ENCODE measurements around the gene ASRGL1. TPM values are rescaled to one million over a fixed set of nuclear protein-coding genes. Genes with fewer than 3 reads are reported as not detected.

ASRGL1 gene
- total and polyA plus RNA-seq, 2 donors (not counting 1 experiment from before 2014, with no cell fraction given) = 0.49 to 1.3 TPM

- Histone ChIP-seq H4K20me1 (ENCODE audit: control insufficient read depth, insufficient read depth, low read length, poor library complexity, severe bottlenecking) (no peaks in the 10 kb centered on the region), H3K36me3 (replicated peaks in 1 of 2; ENCODE audit: control extremely low read depth in 1 of 2, control insufficient read depth in 1 of 2, extremely low read depth in 1 of 2, insufficient read depth in 2 of 2, low read length in 1 of 2) (no peaks in the 10 kb centered on the region), H2AFZ (ENCODE audit: insufficient read depth, low read depth, low read length, poor library complexity, severe bottlenecking) (no peak overlapping the region), H3K79me2 (ENCODE audit: control insufficient read depth, insufficient read depth, low read length) (no peaks in the 10 kb centered on the region), H3K4me1 (ENCODE audit: control insufficient read depth in 2 of 2, insufficient read depth in 2 of 2, low read length in 2 of 2) (peaks cover 9 to 11% of the 10 kb centered on the region in 2 donors), H3K27me3 (replicated peaks in 1 of 4; ENCODE audit: control extremely low read depth in 1 of 4, control insufficient read depth in 3 of 4, insufficient read depth in 4 of 4, low read length in 3 of 4) (peaks cover 0 to 3% (median 0%) of the 10 kb centered on the region in 4 experiments), H3K9me3 (ENCODE audit: control extremely low read depth in 1 of 3, control insufficient read depth in 2 of 3, insufficient read depth in 1 of 3, low read length in 2 of 3) (no peaks in the 10 kb centered on the region), H3K27ac (ENCODE audit: low read length in 2 of 2) (no peak overlapping the region), H3K4me3 (ENCODE audit: control extremely low read depth in 1 of 5, extremely low read depth in 1 of 5, insufficient read depth in 1 of 5, low read depth in 2 of 5, low read length in 4 of 5) (no peak overlapping the region), H3K4me2 (replicated peaks; ENCODE audit: low read depth, low read length, poor library complexity, severe bottlenecking) (no peak overlapping the region), H3K9ac (ENCODE audit: low read length) (no peak overlapping the region)
- intact Hi-C loops (cut with micrococcal nuclease) = no loop called here
- Mint-ChIP-seq H3K27ac (no peak overlapping the region), H3K4me1 (peaks cover 9% of the 10 kb centered on the region), H3K27me3 (peaks cover 7% of the 10 kb centered on the region), H3K9me3 (ENCODE audit: insufficient read depth) (no peaks in the 10 kb centered on the region), H3K4me3 (no peak overlapping the region)
- POLR2A ChIA-PET = no interaction called here
- TF ChIP-seq CTCF (IDR thresholded peaks at IDR 0.05) = no peak
- no peak for TF ChIP-seq EZH2 (IDR thresholded peaks at IDR 0.05; ENCODE audit: borderline replicate concordance, insufficient read depth, low read depth, low read length, poor library complexity, severe bottlenecking)
- CTCF ChIA-PET = interaction anchor here (0.6 to 2.1 kb wide), 2 partner anchors 10 to 104 kb away, joined by 3 to 7 read pairs; no protein-coding TSS in a partner anchor
- whole genome bisulfite sequencing (ENCODE audit: insufficient coverage) = 93% methylated on average over 5 of the region's 5 CpGs
- ATAC-seq (ENCODE audit: low read depth) (no peak), DNase-seq (no peak)
These were observed 67.7 kb downstream of the ASRGL1 start for GRCh38 chr11:62404901-62405300.

- CTCF ChIA-PET = interaction anchor here (0.6 kb wide), 1 partner anchor 734 kb away, joined by 4 read pairs; no protein-coding TSS in a partner anchor
- no peak for ATAC-seq (ENCODE audit: low read depth)
- POLR2A ChIA-PET = interaction anchor here (0.6 kb wide), 1 partner anchor 298 kb away, joined by 4 read pairs; no protein-coding TSS in a partner anchor
- Histone ChIP-seq H3K4me2 (replicated peaks; ENCODE audit: low read depth, low read length, poor library complexity, severe bottlenecking) (no peak overlapping the region), H3K9ac (ENCODE audit: low read length) (no peak overlapping the region), H2AFZ (ENCODE audit: insufficient read depth, low read depth, low read length, poor library complexity, severe bottlenecking) (no peak overlapping the region), H3K27ac (ENCODE audit: low read length in 2 of 2) (no peak overlapping the region), H3K4me3 (ENCODE audit: control extremely low read depth in 1 of 5, extremely low read depth in 1 of 5, insufficient read depth in 1 of 5, low read depth in 2 of 5, low read length in 4 of 5) (no peak overlapping the region), H3K27me3 (replicated peaks in 1 of 4; ENCODE audit: control extremely low read depth in 1 of 4, control insufficient read depth in 3 of 4, insufficient read depth in 4 of 4, low read length in 3 of 4) (peaks cover 0 to 3% (median 0%) of the 10 kb centered on the region in 4 experiments), H3K4me1 (ENCODE audit: control insufficient read depth in 2 of 2, insufficient read depth in 2 of 2, low read length in 2 of 2) (peaks cover 9 to 11% of the 10 kb centered on the region in 2 donors), H3K79me2 (ENCODE audit: control insufficient read depth, insufficient read depth, low read length) (no peaks in the 10 kb centered on the region), H4K20me1 (ENCODE audit: control insufficient read depth, insufficient read depth, low read length, poor library complexity, severe bottlenecking) (no peaks in the 10 kb centered on the region), H3K9me3 (ENCODE audit: control extremely low read depth in 1 of 3, control insufficient read depth in 2 of 3, insufficient read depth in 1 of 3, low read length in 2 of 3) (no peaks in the 10 kb centered on the region), H3K36me3 (replicated peaks in 1 of 2; ENCODE audit: control extremely low read depth in 1 of 2, control insufficient read depth in 1 of 2, extremely low read depth in 1 of 2, insufficient read depth in 2 of 2, low read length in 1 of 2) (no peaks in the 10 kb centered on the region)
- Mint-ChIP-seq H3K27ac (no peak overlapping the region), H3K4me1 (peaks cover 9% of the 10 kb centered on the region), H3K9me3 (ENCODE audit: insufficient read depth) (no peaks in the 10 kb centered on the region), H3K4me3 (no peak overlapping the region), H3K27me3 (peaks cover 7% of the 10 kb centered on the region)
- intact Hi-C loops (cut with micrococcal nuclease) = no loop called here
- 94% methylated on average over 2 of the region's 4 CpGs for WGBS (ENCODE audit: insufficient coverage)
- DNase-seq = no peak
- TF ChIP-seq EZH2 (IDR thresholded peaks at IDR 0.05; ENCODE audit: borderline replicate concordance, insufficient read depth, low read depth, low read length, poor library complexity, severe bottlenecking) (no peak), CTCF (IDR thresholded peaks at IDR 0.05) (no peak)
These were observed 68.8 kb downstream of the ASRGL1 start for GRCh38 chr11:62406034-62406433.
